H1 (cell line): ENCODE data around the gene HAUS2. TPM values are rescaled to one million over a fixed set of nuclear protein-coding genes. Genes with fewer than 3 reads are reported as not detected.

Experiments used
- POLR2A ChIP-seq, 2 experiments: IDR thresholded peaks; 1 replicate in 1 of 2; 2 replicates in 1 of 2; pipeline ENCODE4 v1.6.1; 2011; ENCODE audit warnings: low read depth in 2 of 2, low read length in 2 of 2, mild to moderate bottlenecking in 2 of 2; ENCODE audit errors: control extremely low read depth in 1 of 2
- SP2 ChIP-seq: IDR thresholded peaks from 2 replicates; pipeline ENCODE4 v1.6.1; 2012; ENCODE audit warnings: mild to moderate bottlenecking, low read length, inconsistent platforms
- TAF7 ChIP-seq: optimal IDR thresholded peaks from 2 replicates; pipeline ENCODE3; 2011; ENCODE audit warnings: low read depth, mild to moderate bottlenecking, inconsistent platforms, low read length, moderate library complexity, borderline replicate concordance
- ZNF274 ChIP-seq: IDR thresholded peaks from 2 replicates; pipeline ENCODE4 v1.7.0; 2012; ENCODE audit warnings: low read length, borderline replicate concordance; ENCODE audit errors: extremely low read depth
- polyA plus RNA-seq, 7 experiments: library from polyadenylated mRNA; depleted of rRNA in 3 of 7; stranded (reverse) in 5 of 7; unstranded in 2 of 7; fragments of >200 nt in 5 of 7; fragments of 200-250 nt in 2 of 7; gene quantifications; 1 replicate in 5 of 7; 2 replicates in 1 of 7; 4 replicates in 1 of 7; pipeline versions ENCODE4 v1.2.1 to v1.2.3, GENCODE V29; 2011 to 2013; ENCODE audit warnings: missing spikeins in 2 of 7, mixed read lengths in 2 of 7
- total RNA-seq: library from RNA; stranded (reverse); fragmentation: NEBNext Ultra II Directional; extraction: Animal tissue kit (Norgen Biotek cat#: 25700); gene quantifications from 2 replicates; pipeline ENCODE4 v1.2.1, GENCODE V29; 2021

The HAUS2 gene
- total and polyA plus RNA-seq, 2 of the 8 experiments (the other 6 are each of a cell fraction or from before 2014, with no cell fraction given), result 12.1 to 33.5 TPM

- TF ChIP-seq POLR2A (IDR thresholded peaks at IDR 0.05; ENCODE audit: control extremely low read depth in 1 of 2, low read depth in 2 of 2, low read length in 2 of 2) (peak in 1 of 2 experiments; percentile 76; a peak in 2 of 3 replicates), ZNF274 (no peak), SP2 (no peak), TAF7 (peak; percentile 48)
Observed at GRCh38 chr15:42581272-42581730, 32.7 kb downstream of the HAUS2 start (continued).
